ENCODE results near the gene PRXL2C.

DNA sequence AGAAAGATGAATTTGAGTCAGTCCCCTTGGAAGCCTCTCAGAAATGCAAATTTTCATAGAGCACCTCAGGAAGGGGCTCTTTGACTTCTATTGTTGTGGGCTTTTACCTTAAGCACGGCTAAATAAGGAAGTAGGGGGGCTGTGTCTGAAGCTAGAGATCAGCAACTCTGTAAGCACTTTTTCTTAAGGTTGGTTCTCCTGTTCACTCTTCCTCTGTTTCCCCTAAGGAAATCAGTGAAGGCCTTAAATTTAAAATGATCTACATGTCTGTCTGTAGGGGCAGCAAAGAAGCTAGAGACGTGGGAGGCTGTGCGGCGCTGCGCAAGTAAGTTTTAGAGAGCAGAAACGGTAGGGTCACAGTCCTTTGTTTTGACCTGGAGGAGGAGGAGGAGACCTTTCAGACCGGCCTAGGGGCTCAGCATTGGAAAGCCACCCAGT lies 34.3 kb downstream of the PRXL2C start:
- TF ChIP-seq, protein P1, sequence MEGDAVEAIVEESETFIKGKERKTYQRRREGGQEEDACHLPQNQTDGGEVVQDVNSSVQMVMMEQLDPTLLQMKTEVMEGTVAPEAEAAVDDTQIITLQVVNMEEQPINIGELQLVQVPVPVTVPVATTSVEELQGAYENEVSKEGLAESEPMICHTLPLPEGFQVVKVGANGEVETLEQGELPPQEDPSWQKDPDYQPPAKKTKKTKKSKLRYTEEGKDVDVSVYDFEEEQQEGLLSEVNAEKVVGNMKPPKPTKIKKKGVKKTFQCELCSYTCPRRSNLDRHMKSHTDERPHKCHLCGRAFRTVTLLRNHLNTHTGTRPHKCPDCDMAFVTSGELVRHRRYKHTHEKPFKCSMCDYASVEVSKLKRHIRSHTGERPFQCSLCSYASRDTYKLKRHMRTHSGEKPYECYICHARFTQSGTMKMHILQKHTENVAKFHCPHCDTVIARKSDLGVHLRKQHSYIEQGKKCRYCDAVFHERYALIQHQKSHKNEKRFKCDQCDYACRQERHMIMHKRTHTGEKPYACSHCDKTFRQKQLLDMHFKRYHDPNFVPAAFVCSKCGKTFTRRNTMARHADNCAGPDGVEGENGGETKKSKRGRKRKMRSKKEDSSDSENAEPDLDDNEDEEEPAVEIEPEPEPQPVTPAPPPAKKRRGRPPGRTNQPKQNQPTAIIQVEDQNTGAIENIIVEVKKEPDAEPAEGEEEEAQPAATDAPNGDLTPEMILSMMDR (IDR thresholded peaks at IDR 0.05): no peak
- no peak for TF ChIP-seq POLR2A (IDR thresholded peaks at IDR 0.05)
- TF ChIP-seq POLR2AphosphoS5 (IDR thresholded peaks at IDR 0.05): no peak

Measured in prostate gland (tissue), 2 donors.